ENCODE data around the gene DHRS4L2.
"Not testable (repeated sequence)": the region's sequence is repeated elsewhere in the genome, so short reads cannot be mapped to it uniquely, and the experiment has no call there.

GRCh38 chr14:23951136-23951466 is 37.6 kb upstream of the DHRS4L2 start:
- not testable (repeated sequence) for TF ChIP-seq POLR2A, CTCF, EP300 (IDR thresholded peaks at IDR 0.05)

All from tibial nerve (tissue), 4 donors.